CD4-positive, alpha-beta T cell treated with Interleukin-15 for 4 hours (primary cell): Measurements from ENCODE around the gene CACNG6.
"Not testable (repeated sequence)": the region's sequence is repeated elsewhere in the genome, so short reads cannot be mapped to it uniquely, and the experiment has no call there.

Experiments
- DNase-seq: peaks from one replicate; pipeline ENCODE4 v3.0.0-alpha.2; 2020; ENCODE audit warnings: low spot score

CACNG6 gene

GRCh38 chr19:54002495-54003315 lies 11.3 kb downstream of the CACNG6 start:
- DNase-seq, result no peak

- DNase-seq, result no peak
Observed at GRCh38 chr19:54009440-54009839, 18.0 kb downstream of the CACNG6 start.

- no peak for DNase-seq
Observed at GRCh38 chr19:54010474-54010873, 19.0 kb downstream of the CACNG6 start.

GRCh38 chr19:54011507-54012211 lies 20.2 kb downstream of the CACNG6 start:
- no peak for DNase-seq

GRCh38 chr19:54013866-54014265 lies 22.4 kb downstream of the CACNG6 start:
- no peak for DNase-seq

GRCh38 chr19:54014920-54015560 lies 23.6 kb downstream of the CACNG6 start:
- no peak for DNase-seq

GRCh38 chr19:54017261-54017660 lies 25.8 kb downstream of the CACNG6 start:
- no peak for DNase-seq

- no peak for DNase-seq
Observed at GRCh38 chr19:54021363-54021762, 29.9 kb downstream of the CACNG6 start.

- DNase-seq, result no peak
Observed at GRCh38 chr19:54021932-54022331, 30.5 kb downstream of the CACNG6 start.

- DNase-seq, result no peak
Observed at GRCh38 chr19:54023191-54023590, 31.8 kb downstream of the CACNG6 start.

GRCh38 chr19:54024660-54025059 lies 33.2 kb downstream of the CACNG6 start:
- no peak for DNase-seq

- DNase-seq, result no peak
Observed at GRCh38 chr19:54026656-54027055, 35.2 kb downstream of the CACNG6 start.

- no peak for DNase-seq
Observed at GRCh38 chr19:54029301-54029700, 37.9 kb downstream of the CACNG6 start.

- peak; percentile 52 for DNase-seq
Observed at GRCh38 chr19:54029930-54030490, 38.6 kb downstream of the CACNG6 start.

- DNase-seq, result no peak
Observed at GRCh38 chr19:54030895-54031586, 39.6 kb downstream of the CACNG6 start.

- no peak for DNase-seq
Observed at GRCh38 chr19:54035215-54036178, 44.1 kb downstream of the CACNG6 start.

GRCh38 chr19:54036542-54036941 lies 45.1 kb downstream of the CACNG6 start:
- DNase-seq, result not testable (repeated sequence)

- no peak for DNase-seq
Observed at GRCh38 chr19:54040003-54040402, 48.6 kb downstream of the CACNG6 start.

GRCh38 chr19:54041969-54042606 lies 50.7 kb downstream of the CACNG6 start:
- no peak for DNase-seq

- DNase-seq, result no peak
Observed at GRCh38 chr19:54042989-54043388, 51.6 kb downstream of the CACNG6 start.
